GM19438 (cell line): ENCODE measurements around the gene HDAC8.
A peak's percentile ranks its signal among the peaks of the same experiment; 100 is the strongest.

Experiments
- ATAC-seq: cut with Tn5 transposase; IDR thresholded peaks from one replicate; pipeline ENCODE4 v1.9.1; 2021; ENCODE audit warnings: low read depth; ENCODE audit not compliant: unreplicated experiment

Gene HDAC8

DNA sequence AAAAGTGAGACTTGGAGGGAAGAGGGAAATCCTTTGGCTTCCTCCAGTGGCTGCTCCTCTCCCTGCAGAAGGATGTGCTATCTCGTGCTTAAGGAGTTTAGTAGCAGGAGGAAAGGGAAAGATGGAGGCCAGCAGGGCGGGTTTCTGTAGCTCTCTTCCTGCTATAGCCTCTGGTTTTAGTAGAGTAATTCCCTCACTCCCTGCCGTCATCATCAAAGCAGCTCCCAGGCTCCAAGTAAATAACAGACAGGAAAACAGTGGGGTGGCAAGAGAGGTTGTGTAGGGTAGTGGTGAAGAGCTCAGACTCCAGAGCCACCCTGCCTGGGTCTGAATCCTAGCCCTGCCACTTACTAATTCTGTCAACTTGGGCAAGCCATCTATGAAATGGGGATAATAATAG is 185.4 kb downstream of the HDAC8 start:
- no peak for ATAC-seq

DNA sequence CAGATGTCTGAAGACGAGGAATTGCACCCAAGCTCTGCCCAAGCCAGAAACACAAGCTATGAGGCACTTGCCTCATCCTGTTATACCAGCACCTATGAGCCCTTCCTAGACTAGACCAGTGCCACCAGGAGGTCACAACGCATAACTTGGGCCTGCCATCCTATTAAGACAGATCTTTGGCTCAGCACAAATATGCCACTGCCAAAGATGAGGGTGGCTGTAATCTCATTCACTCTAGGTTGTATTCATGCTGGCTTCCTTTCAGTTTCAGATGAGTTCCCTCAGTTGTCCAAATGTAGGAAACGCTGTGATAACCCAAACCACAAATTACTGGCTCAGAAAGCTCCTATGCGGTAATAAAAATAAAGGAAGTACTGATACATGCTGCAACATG is 190.4 kb downstream of the HDAC8 start:
- ATAC-seq, result no peak

DNA sequence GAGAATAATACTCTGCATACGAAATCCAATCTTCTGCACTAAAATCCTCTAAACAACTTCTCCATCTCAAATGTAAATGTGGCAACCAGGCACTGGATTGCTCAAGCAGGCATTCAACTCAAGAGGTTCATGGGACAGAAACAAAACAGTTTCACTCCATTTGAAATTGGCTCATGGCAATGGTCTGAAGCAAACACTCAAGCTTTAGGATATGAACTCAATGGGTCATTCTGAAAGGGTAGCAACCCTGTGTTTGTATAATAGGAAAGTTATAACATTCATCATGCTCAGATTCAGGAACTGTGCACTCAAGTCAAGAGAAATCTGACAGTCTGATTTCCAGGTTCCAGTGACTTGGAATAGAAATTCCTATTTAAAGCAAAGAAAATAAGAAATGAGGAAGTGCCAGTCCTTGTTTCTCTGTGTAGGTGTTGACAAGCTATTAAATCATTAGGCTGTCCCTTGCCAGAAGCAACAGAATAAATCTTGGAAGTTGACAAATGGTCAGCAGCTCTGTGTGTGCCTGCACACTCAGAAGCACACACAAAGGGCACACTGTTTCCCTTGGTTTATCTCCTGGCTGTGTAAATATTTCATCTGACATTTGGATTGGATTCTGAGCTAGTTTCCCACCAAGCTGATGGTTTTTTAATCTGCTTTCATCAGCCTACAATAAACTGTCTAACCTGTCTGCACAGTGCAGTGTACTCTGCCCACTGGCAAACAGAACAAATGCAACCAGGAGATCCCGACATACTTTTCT is 191.0 kb downstream of the HDAC8 start:
- ATAC-seq, result no peak

DNA sequence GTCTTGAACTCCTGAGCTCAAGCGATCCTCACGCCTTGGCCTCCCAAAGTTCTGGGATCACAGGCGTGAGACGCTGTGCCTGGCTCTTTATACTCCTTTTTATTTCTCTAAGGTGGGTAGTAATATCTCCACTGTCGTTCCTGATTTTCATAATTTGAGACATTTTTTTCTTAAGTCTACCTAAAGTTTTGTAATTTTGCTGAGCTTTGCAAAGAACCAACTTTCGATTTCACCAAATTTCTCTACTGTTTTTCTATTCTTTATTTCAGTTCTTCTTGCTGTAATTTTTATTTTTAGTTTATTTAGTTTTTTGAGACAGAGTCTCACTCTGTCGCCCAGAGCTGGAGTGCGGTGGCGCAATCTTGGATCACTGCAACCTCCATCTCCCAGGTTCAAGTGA is 196.5 kb downstream of the HDAC8 start:
- no peak for ATAC-seq

DNA sequence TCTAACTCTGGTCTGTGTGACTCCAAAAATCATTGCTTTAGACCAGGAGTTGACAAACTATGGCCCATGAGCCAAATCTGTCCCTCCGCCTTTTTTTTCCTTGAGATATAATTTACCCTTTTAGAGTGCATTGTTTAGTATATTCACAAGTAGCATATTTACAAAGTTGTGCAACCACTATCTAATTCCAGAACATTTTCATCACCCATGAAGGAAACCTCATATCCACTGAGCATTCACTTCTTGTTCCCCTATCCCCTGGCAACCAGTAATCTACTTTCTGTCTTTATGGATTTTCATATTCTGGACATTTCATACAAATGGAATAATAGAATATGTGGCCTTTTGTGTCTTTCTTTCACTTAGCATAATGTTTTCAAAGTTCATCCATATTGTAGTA is 199.5 kb downstream of the HDAC8 start:
- ATAC-seq, result no peak

- no peak for ATAC-seq
Observed at GRCh38 chrX:72372735-72373134, 199.9 kb downstream of the HDAC8 start.

DNA sequence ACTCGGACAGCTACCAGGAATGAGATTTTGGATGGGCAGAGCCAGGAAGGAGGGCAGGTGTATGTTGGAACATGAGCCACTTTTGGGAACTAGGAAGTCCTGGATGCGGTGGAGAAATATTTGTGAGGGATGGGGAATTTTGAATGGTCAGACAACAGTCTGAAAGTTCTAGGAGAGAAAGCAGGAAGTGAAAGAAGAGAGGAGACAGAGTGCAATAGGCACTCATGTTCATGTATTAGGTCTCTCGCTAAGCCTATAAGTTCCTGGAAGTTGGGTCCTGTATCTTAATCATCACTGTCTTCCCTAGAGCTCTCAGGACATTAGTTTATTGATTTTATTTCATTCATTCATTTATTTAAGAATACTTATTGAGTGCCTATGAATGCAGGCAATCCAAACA is 201.2 kb downstream of the HDAC8 start:
- ATAC-seq, result no peak

DNA sequence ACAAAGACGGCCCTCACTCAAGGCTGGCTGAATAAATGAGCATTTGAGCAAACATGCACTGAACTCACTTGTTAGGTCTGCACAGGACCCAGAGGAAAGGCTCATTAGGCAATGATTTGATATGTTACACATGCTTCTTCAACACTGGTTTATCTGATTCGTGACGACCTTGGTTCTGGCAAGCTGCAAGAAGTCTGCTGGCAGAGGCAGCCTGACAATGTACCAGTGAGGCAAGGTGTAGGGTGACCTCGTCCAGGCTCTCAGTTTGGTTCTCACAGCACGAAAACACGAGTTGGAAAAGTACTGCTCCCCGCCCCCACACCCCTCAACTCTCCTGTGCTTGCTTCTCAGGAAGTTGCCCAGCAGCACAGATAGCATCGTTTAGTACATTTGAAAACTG is 203.8 kb downstream of the HDAC8 start:
- ATAC-seq, result no peak

DNA sequence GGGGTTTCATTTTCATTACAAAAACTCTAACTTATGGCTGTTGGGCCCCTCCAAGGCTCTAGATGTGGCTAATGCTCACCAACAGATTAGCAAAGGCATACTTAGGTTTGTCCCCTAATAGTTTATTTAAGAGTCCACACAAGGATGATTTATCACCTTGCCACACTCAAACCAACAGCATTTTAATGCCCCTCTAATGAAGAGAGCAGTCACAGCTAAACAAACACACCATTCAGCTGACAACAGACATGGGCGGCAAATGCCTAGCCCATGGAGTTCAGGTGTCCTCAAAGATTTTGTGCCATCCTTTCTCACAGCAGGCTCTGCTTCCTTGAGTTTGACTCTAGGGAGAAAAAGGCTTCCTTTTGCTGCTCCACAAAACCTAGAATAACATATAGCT is 205.1 kb downstream of the HDAC8 start:
- no peak for ATAC-seq

- no peak for ATAC-seq
Observed at GRCh38 chrX:72366701-72367454, 205.8 kb downstream of the HDAC8 start.

- no peak for ATAC-seq
Observed at GRCh38 chrX:72366178-72366577, 206.5 kb downstream of the HDAC8 start.

- no peak for ATAC-seq
Observed at GRCh38 chrX:72365126-72365525, 207.5 kb downstream of the HDAC8 start.

DNA sequence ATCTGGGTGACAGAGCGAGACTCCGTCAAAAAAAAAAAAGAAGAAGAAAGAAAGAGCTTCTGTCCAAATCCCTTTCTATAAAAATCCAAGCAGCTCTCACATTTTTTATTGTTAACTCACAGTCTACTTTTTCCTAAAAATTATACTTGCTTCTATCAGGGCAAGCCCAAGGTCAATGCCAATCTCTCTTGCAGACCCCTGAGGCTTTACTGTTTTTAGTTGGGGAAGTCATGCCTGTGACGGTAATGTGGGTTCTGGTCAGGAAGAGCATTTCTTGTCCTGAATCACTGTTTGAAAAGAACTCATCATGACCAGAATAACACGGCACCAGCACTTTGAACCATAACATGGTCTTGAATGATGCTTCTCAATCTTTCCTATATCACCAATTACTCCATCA is 212.3 kb downstream of the HDAC8 start:
- ATAC-seq, result no peak

DNA sequence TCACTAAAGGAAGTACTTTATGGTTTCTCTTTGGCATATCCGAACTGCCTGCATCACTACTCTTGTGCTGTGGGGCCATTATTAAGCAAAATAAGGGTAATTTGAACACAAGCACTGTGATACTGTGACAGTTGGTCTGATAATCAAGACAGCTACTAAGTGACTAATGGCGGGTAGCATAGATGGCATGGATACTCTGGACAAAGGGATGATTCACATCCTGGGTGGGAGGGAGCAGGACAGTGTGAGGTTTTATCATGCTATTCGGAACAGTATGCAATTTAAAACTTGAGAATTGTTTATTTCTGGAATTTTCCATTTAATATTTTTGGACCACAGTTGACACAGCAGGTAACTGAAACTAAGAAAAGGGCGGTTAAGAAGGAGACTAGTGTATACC is 214.3 kb downstream of the HDAC8 start:
- ATAC-seq, result no peak

DNA sequence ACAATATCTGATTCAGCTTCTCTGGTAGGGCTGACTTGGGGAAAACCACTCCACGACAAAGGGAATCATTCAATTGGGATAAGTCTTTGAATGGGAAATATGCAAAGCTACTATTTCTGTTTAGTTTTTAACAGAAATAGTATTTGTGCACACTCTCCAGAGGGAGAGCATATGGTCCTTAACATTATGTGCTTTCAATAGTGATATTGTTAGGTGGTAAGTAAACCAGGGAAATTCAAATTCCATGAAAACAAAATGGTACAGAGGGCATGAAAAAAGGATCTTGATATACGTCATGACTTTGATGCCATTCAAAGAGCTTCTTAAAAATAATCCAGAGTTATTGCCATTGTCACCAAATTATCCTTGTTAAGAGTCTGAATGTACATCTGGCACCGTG is 219.9 kb downstream of the HDAC8 start:
- no peak for ATAC-seq

DNA sequence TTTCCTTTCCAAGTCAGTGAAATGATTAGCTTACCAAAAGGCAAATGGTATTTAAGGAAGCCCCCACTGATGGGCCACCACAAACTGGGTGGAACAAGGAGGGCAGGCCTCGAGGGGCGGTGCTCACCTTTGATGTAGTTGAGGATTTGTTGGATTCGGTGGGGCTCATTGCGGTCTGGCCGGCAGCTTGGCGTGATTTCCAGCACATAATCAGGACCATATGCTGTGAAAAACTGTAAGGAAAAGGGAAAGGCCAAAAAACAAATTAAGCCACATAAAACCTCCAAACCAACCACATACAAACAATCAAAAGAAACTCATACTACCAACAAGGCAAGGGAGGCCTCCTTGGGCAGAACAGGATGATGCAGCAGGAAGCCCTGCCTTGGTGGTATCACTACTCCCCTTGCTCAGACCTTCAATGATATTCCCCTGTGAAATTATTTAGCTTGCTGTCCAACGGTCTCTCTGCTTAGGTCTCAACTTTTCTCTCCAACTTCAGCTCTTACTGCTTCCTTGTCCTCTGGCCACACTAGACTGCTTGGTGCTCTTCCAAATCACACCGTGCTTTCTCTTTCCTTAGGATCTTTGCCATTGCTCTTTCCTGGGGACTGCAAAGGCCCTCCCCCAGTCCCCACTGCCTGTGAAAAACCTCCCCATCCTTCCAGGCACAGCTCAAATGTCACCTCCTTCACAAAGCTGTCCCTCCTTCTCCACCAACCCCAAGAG is 220.9 kb downstream of the HDAC8 start:
- no peak for ATAC-seq

GRCh38 chrX:72349190-72349589 is 223.5 kb downstream of the HDAC8 start:
- peak; percentile 83 for ATAC-seq

DNA sequence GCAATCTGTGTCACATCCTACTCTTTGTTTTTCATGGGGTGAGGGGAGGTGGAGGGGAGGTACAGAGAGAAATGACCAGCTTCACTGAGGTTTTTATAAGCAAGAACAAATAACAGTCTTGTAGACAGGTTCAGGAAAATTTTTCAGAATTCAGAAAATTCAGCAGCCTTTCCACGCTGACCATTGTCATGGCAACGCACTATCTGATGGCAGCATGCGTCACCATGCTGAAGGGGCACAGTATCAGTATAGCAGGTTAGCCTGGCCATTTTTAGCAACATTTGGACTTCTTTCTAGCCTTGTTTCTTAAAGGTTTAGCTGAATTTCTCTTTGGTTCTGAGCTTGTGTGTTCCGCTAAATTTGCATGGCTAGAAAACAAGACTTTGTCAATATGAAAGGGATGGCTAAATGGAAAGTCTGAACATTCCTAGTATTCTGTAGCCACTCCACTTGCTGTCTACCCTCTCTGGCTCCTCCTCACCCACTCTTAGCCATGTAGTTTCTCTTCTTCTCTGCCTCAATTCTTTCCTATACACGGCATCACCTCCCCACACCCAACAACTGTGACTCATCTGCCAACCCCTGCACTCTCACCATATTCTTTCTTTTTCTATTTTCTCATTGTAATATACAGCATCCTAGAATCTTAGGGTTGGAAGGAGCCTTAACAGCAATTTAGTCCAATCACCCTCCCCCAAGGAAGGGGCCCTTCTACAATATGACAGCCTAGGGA is 224.2 kb downstream of the HDAC8 start:
- no peak for ATAC-seq

GRCh38 chrX:72347366-72347765 is 225.3 kb downstream of the HDAC8 start:
- ATAC-seq, result no peak

DNA sequence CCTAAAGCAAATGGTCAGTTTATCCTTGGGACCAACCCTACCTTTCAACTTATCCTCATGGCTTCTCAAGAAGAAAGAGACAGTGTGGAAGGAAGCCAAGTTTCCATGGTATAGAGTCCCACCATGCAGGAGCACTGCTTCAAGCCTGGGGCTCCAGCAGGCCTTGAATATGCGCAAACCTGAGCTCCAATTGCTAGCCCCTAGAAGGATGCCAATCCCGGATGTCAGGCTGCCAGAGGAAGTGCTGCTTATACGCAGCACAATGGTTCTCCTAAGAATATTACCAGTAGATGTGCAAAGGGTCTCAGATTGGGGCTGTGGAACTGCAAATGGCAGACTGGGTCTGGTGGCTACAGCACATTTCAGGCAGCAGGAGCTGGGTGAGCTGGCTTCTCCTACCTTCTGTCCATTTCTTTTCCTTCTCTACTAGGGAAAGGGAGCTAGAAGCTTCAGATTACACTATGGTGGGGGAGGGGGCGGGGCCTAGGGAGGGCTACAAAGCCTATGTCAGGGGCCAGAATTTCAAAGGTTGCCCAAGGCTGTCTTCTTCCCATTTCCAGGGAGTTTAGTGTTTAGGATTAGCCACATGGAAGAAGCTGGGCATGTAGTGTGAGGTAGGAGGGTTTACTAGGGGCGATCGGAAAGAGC is 226.2 kb downstream of the HDAC8 start:
- ATAC-seq, result no peak
